Thoracic aorta (tissue), 2 donors: Measurements from ENCODE around the gene DBNDD2. TPM values are rescaled to one million over a fixed set of nuclear protein-coding genes. Genes with fewer than 3 reads are reported as not detected.

ENCODE experiments used
- ATAC-seq: fragments of 150-250 bp; one replicate; pipeline ENCODE4 v1.8.0; 2017; ENCODE audit warnings: low read depth; ENCODE audit not compliant: insufficient number of reproducible peaks, low FRiP score
- DNase-seq: peaks from one replicate; pipeline ENCODE4 v3.0.0-alpha.2; 2020; ENCODE audit warnings: low spot score
- H3K27ac ChIP-seq, 2 donors: fragments of 200-600 bp; sonication (generic); 1 replicate in 1 of 2; 2 replicates in 1 of 2; pipeline ENCODE4 v1.5.1; 2016; ENCODE audit warnings: mild to moderate bottlenecking in 2 of 2, moderate library complexity in 2 of 2
- H3K27me3 ChIP-seq: fragments of 200-600 bp; sonication (generic); replicated peaks from 2 replicates; pipeline ENCODE4 v1.6.0; 2016; ENCODE audit warnings: mild to moderate bottlenecking; ENCODE audit not compliant: insufficient read depth
- H3K36me3 ChIP-seq: fragments of 200-600 bp; sonication (generic); one replicate; pipeline ENCODE4 v1.5.1; 2016
- H3K4me1 ChIP-seq, 2 donors: fragments of 200-600 bp; sonication (generic); 1 replicate in 1 of 2; 2 replicates in 1 of 2; pipeline versions ENCODE4 v1.5.1 to v1.6.0; 2016; ENCODE audit warnings: low read depth in 2 of 2, mild to moderate bottlenecking in 1 of 2; ENCODE audit not compliant: control insufficient read depth in 1 of 2
- H3K4me3 ChIP-seq: fragments of 200-600 bp; sonication (generic); 2 replicates; pipeline ENCODE4 v1.5.1; 2016; ENCODE audit warnings: mild to moderate bottlenecking
- H3K9me3 ChIP-seq: fragments of 200-600 bp; sonication (generic); 2 replicates; pipeline ENCODE4 v1.5.1; 2016
- CTCF ChIP-seq: fragments of 200-600 bp; sonication (generic); IDR thresholded peaks from one replicate; pipeline ENCODE4 v1.5.1; 2019; ENCODE audit warnings: antibody characterized with exemption
- total RNA-seq, 2 donors: library from RNA; depleted of rRNA; stranded (reverse); fragments of >200 nt; gene quantifications; one replicate each; pipeline versions ENCODE4 v1.1.0 to v1.2.3, GENCODE V29; 2016

The DBNDD2 gene
- total RNA-seq, 2 donors from 2014 or later: 97.6 to 120 TPM

GRCh38 chr20:45378191-45378590 lies 29.9 kb upstream of the DBNDD2 start, which contains the start of gene TP53TG5:
TP53TG5 (minus strand) TSS chr20:45378325; CDS start chr20:45378236, 89 bp downstream.
- no peak for DNase-seq
- Histone ChIP-seq H3K4me1 (peaks cover 0 to 4% of the 10 kb centered on the region in 2 donors), H3K36me3 (no peaks in the 10 kb centered on the region), H3K27me3 (no peaks in the 10 kb centered on the region), H3K9me3 (no peaks in the 10 kb centered on the region), H3K4me3 (no peak within 1 kb of the TSS), H3K27ac (no peak within 1 kb of the TSS)
- TF ChIP-seq CTCF: no peak
- ATAC-seq: no peak

- Histone ChIP-seq H3K27me3 (no peaks in the 10 kb centered on the region), H3K36me3 (no peaks in the 10 kb centered on the region), H3K9me3 (no peaks in the 10 kb centered on the region), H3K27ac (no peak overlapping the region), H3K4me1 (no peaks in the 10 kb centered on the region), H3K4me3 (no peak overlapping the region)
- no peak for TF ChIP-seq CTCF
- ATAC-seq (no peak), DNase-seq (no peak)
These were observed 20.8 kb upstream of the DBNDD2 start for GRCh38 chr20:45387274-45387673.

- TF ChIP-seq CTCF: no peak
- Histone ChIP-seq H3K36me3 (no peaks in the 10 kb centered on the region), H3K9me3 (no peaks in the 10 kb centered on the region), H3K4me1 (no peaks in the 10 kb centered on the region), H3K27me3 (no peaks in the 10 kb centered on the region), H3K4me3 (no peak overlapping the region), H3K27ac (no peak overlapping the region)
- ATAC-seq: no peak
- no peak for DNase-seq
These were observed 17.2 kb upstream of the DBNDD2 start for GRCh38 chr20:45390931-45391330.

GRCh38 chr20:45391559-45391958 lies 16.5 kb upstream of the DBNDD2 start:
- no peaks in the 10 kb centered on the region for H3K9me3 ChIP-seq

GRCh38 chr20:45392733-45393132 lies 15.4 kb upstream of the DBNDD2 start:
- ATAC-seq (no peak), DNase-seq (no peak)
- TF ChIP-seq CTCF: no peak
- Histone ChIP-seq H3K27me3 (no peaks in the 10 kb centered on the region), H3K4me1 (no peaks in the 10 kb centered on the region), H3K27ac (no peak overlapping the region), H3K9me3 (no peaks in the 10 kb centered on the region), H3K4me3 (no peak overlapping the region), H3K36me3 (no peaks in the 10 kb centered on the region)

More at GRCh38 chr20:45391559-45391958, 16.5 kb upstream of the DBNDD2 start:
- no peaks in the 10 kb centered on the region for H3K27me3 ChIP-seq
- H3K36me3 ChIP-seq: no peaks in the 10 kb centered on the region
- DNase-seq (no peak), ATAC-seq (no peak)
- H3K4me3 ChIP-seq: no peak overlapping the region
- no peaks in the 10 kb centered on the region for H3K4me1 ChIP-seq
- TF ChIP-seq CTCF: no peak
- H3K27ac ChIP-seq: no peak overlapping the region
